HEK293 (cell line): Measurements from ENCODE around the gene NOX5.

Source experiments
- CTCF ChIA-PET: fragments of 350-600 bp; formaldehyde crosslinking; extraction: SDS; loops from one replicate; lab custom pipeline; 2021; ENCODE audit warnings: antibody characterized with exemption; lab: Yijun Ruan, JAX
- POLR2A ChIA-PET: fragments of 300-600 bp; formaldehyde crosslinking; extraction: SDS; loops from one replicate; lab custom pipeline; 2020; ENCODE audit warnings: antibody characterized with exemption, inconsistent platforms; lab: Yijun Ruan, JAX
- H3K27ac ChIP-seq: fragments of 200-500 bp; sonication (Bioruptor generic); 2 replicates; pipeline ENCODE4 v1.5.1; 2014; ENCODE audit warnings: low read depth, low read length, control low read depth, inconsistent platforms; ENCODE audit errors: extremely low read depth
- H3K36me3 ChIP-seq, 2 experiments: fragments of 200-500 bp in 1 of 2; sonication (Bioruptor generic) in 1 of 2; 1 replicate in 1 of 2; 2 replicates in 1 of 2; pipeline ENCODE4 v1.5.1; 2014 to 2017; ENCODE audit warnings: inconsistent platforms in 2 of 2, low read length in 2 of 2; ENCODE audit not compliant: control insufficient read depth in 2 of 2, insufficient read depth in 1 of 2
- H3K4me1 ChIP-seq: fragments of 200-500 bp; sonication (Bioruptor generic); 2 replicates; pipeline ENCODE4 v1.5.1; 2014; ENCODE audit warnings: mild to moderate bottlenecking, low read length, inconsistent platforms; ENCODE audit not compliant: control insufficient read depth, insufficient read depth
- H3K4me3 ChIP-seq: 2 replicates; pipeline ENCODE4 v1.5.1; 2011; ENCODE audit warnings: low read depth, mild to moderate bottlenecking, control low read depth, low read length, moderate library complexity
- H3K9me3 ChIP-seq: fragments of 200-500 bp; sonication (Bioruptor generic); 2 replicates; pipeline ENCODE4 v1.5.1; 2014; ENCODE audit warnings: low read depth, low read length, inconsistent platforms; ENCODE audit not compliant: control insufficient read depth, insufficient read depth
- HIC1 ChIP-seq: fragments of 450-650 bp; formaldehyde crosslinking; IDR thresholded peaks from 2 replicates; pipeline ENCODE4 v1.5.1; 2016; ENCODE audit warnings: missing biosample characterization, missing genetic modification characterization
- MYNN ChIP-seq: fragments of 450-650 bp; formaldehyde crosslinking; IDR thresholded peaks from 2 replicates; pipeline ENCODE4 v1.5.1; 2016; ENCODE audit warnings: missing biosample characterization, missing genetic modification characterization, borderline replicate concordance
- OSR2 ChIP-seq: fragments of 450-650 bp; formaldehyde crosslinking; IDR thresholded peaks from 2 replicates; pipeline ENCODE4 v1.5.1; 2016; ENCODE audit warnings: missing biosample characterization, missing genetic modification characterization
- PATZ1 ChIP-seq: fragments of 450-650 bp; formaldehyde crosslinking; IDR thresholded peaks from 2 replicates; pipeline ENCODE4 v1.5.1; 2016; ENCODE audit warnings: missing biosample characterization, missing genetic modification characterization
- SALL2 ChIP-seq: fragments of 450-650 bp; formaldehyde crosslinking; IDR thresholded peaks from 2 replicates; pipeline ENCODE4 v1.5.0; 2017; ENCODE audit warnings: missing biosample characterization, mild to moderate bottlenecking, missing genetic modification characterization, borderline replicate concordance
- SP2 ChIP-seq: fragments of 450-650 bp; formaldehyde crosslinking; IDR thresholded peaks from 2 replicates; pipeline ENCODE4 v1.5.1; 2016; ENCODE audit warnings: missing biosample characterization, missing genetic modification characterization
- TCF7L2 ChIP-seq: IDR thresholded peaks from 2 replicates; pipeline ENCODE4 v1.6.1; 2011; ENCODE audit warnings: low read depth, mild to moderate bottlenecking, inconsistent platforms, low read length, moderate library complexity, borderline replicate concordance
- ZFP3 ChIP-seq: fragments of 450-650 bp; formaldehyde crosslinking; IDR thresholded peaks from 2 replicates; pipeline ENCODE4 v1.5.1; 2016; ENCODE audit warnings: low read depth, missing biosample characterization, missing genetic modification characterization
- ZNF133 ChIP-seq: fragments of 450-650 bp; formaldehyde crosslinking; IDR thresholded peaks from 2 replicates; pipeline ENCODE4 v1.5.1; 2016; ENCODE audit warnings: missing biosample characterization, missing genetic modification characterization
- ZNF140 ChIP-seq: fragments of 450-650 bp; formaldehyde crosslinking; IDR thresholded peaks from 2 replicates; pipeline ENCODE4 v1.5.1; 2016; ENCODE audit warnings: missing biosample characterization, missing genetic modification characterization
- ZNF274 ChIP-seq, 2 experiments: fragments of 200-500 bp in 1 of 2; fragments of 450-650 bp in 1 of 2; sonication (Bioruptor generic) in 1 of 2; formaldehyde crosslinking in 1 of 2; IDR thresholded peaks; 2 replicates each; pipeline versions ENCODE4 v1.5.1 to v1.6.1; 2014 to 2016; ENCODE audit warnings: borderline replicate concordance in 1 of 2, inconsistent platforms in 1 of 2, low read length in 1 of 2, missing biosample characterization in 1 of 2, missing genetic modification characterization in 1 of 2
- ZNF362 ChIP-seq: fragments of 450-650 bp; formaldehyde crosslinking; IDR thresholded peaks from 2 replicates; pipeline ENCODE4 v1.5.1; 2016; ENCODE audit warnings: missing biosample characterization, missing genetic modification characterization
- ZNF449 ChIP-seq: fragments of 450-650 bp; formaldehyde crosslinking; IDR thresholded peaks from 2 replicates; pipeline ENCODE4 v1.5.1; 2017; ENCODE audit warnings: missing biosample characterization, mild to moderate bottlenecking, missing genetic modification characterization, moderate library complexity
- ZNF488 ChIP-seq: fragments of 450-650 bp; formaldehyde crosslinking; IDR thresholded peaks from 2 replicates; pipeline ENCODE4 v1.5.1; 2016; ENCODE audit warnings: missing biosample characterization, missing genetic modification characterization
- ZNF521 ChIP-seq: fragments of 450-650 bp; formaldehyde crosslinking; IDR thresholded peaks from 2 replicates; pipeline ENCODE4 v1.5.1; 2017; ENCODE audit warnings: missing biosample characterization, mild to moderate bottlenecking, missing genetic modification characterization
- ZNF555 ChIP-seq: fragments of 450-650 bp; formaldehyde crosslinking; conservative IDR thresholded peaks from 2 replicates; pipeline ENCODE4 v1.5.1; 2017; ENCODE audit warnings: missing biosample characterization, mild to moderate bottlenecking, missing genetic modification characterization, inconsistent platforms
- ZNF624 ChIP-seq: fragments of 450-650 bp; formaldehyde crosslinking; IDR thresholded peaks from 2 replicates; pipeline ENCODE4 v1.5.1; 2017; ENCODE audit warnings: missing biosample characterization, missing genetic modification characterization
- ZNF677 ChIP-seq: fragments of 450-650 bp; IDR thresholded peaks from 2 replicates; pipeline ENCODE4 v1.5.0; 2018; ENCODE audit warnings: missing biosample characterization, mild to moderate bottlenecking, missing genetic modification characterization, moderate library complexity
- ZNF777 ChIP-seq: fragments of 450-650 bp; formaldehyde crosslinking; IDR thresholded peaks from 2 replicates; pipeline ENCODE4 v1.5.1; 2017; ENCODE audit warnings: missing biosample characterization, missing genetic modification characterization, borderline replicate concordance
- ZNF791 ChIP-seq: fragments of 450-650 bp; formaldehyde crosslinking; IDR thresholded peaks from 2 replicates; pipeline ENCODE4 v1.5.1; 2016; ENCODE audit warnings: missing biosample characterization, missing genetic modification characterization

Gene NOX5

GRCh38 chr15:69037482-69037881, 23.0 kb downstream of the NOX5 start:
- TF ChIP-seq ZNF133 (tag by site-specific recombination), result no peak
- peak; percentile 87 for TF ChIP-seq ZFP3 (tag by site-specific recombination)
- CTCF ChIA-PET, result interaction anchor here (0.6 to 1.2 kb wide), 2 partner anchors 11 to 162 kb away, joined by 3 read pairs; no protein-coding TSS in a partner anchor

GRCh38 chr15:69037977-69038376, 23.5 kb downstream of the NOX5 start:
- CTCF ChIA-PET, result no interaction called here
- H3K27ac ChIP-seq, result no peak overlapping the region

More at GRCh38 chr15:69037482-69037881, 23.0 kb downstream of the NOX5 start:
- Histone ChIP-seq H3K27ac (no peak overlapping the region), H3K4me1 (no peaks in the 10 kb centered on the region), H3K9me3 (no peaks in the 10 kb centered on the region), H3K36me3 (no peaks in the 10 kb centered on the region), H3K4me3 (no peak overlapping the region)
- POLR2A ChIA-PET, result no interaction called here

More at GRCh38 chr15:69037977-69038376, 23.5 kb downstream of the NOX5 start:
- Histone ChIP-seq H3K4me3 (no peak overlapping the region), H3K9me3 (no peaks in the 10 kb centered on the region), H3K36me3 (no peaks in the 10 kb centered on the region), H3K4me1 (no peaks in the 10 kb centered on the region)
- TF ChIP-seq ZNF677, result no peak
- no peak for TF ChIP-seq ZNF777 (tag by site-specific recombination)
- TF ChIP-seq ZNF791, result no peak
- no peak for TF ChIP-seq OSR2
- TF ChIP-seq ZNF521 (tag by site-specific recombination), result no peak
- TF ChIP-seq SP2 (tag by site-specific recombination), result no peak
- TF ChIP-seq TCF7L2, result no peak
- no peak for TF ChIP-seq ZNF274 (IDR thresholded peaks at IDR 0.05; ENCODE audit: low read length)
- TF ChIP-seq ZNF274 (tag by site-specific recombination; IDR thresholded peaks at IDR 0.05; ENCODE audit: borderline replicate concordance), result no peak
- TF ChIP-seq ZNF488 (tag by site-specific recombination), result no peak
- no peak for TF ChIP-seq ZNF140 (tag by site-specific recombination)
- no peak for TF ChIP-seq MYNN (tag by site-specific recombination)
- no peak for TF ChIP-seq SALL2 (tag by site-specific recombination)
- TF ChIP-seq HIC1 (tag by site-specific recombination), result no peak
- no peak for TF ChIP-seq ZNF624
- no peak for TF ChIP-seq ZNF362 (tag by site-specific recombination)
- no peak for TF ChIP-seq ZNF555 (tag by site-specific recombination)
- no peak for TF ChIP-seq PATZ1 (tag by site-specific recombination)
- TF ChIP-seq ZNF449 (tag by site-specific recombination), result no peak
- POLR2A ChIA-PET, result no interaction called here
